ENCODE results near the gene EVPL.

EVPL gene

DNA sequence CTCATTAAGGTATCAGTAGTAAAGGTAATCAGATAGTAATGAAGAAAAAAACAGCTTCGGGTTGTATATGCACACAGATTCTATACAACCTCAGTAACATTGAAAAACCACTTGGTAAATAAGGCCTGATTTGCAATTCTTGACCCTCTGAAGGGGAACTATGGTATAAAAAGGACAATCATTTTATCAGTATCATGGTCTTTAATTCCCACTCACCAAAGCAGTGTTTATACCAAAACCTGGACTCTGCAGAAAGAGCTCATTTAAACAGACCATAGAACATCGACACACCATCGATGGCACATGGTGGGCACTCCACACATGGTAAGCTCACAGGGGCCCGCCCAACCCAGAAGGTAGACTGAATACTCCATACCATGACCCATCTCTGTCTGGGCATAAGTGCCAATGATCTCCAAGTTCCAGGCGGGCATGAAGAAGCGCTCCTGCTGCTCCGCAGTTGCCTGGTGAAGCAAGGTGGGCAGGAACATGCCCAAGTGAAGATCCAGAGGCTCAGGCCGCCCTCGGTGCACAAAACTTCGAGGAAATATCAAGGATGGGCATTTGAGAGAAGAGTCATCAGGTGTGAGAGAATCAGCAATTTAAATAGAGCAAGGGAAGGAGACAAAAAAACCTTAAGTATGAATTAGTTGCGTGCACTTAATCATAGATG lies 67.1 kb downstream of the EVPL start:
- DNase-seq (ENCODE audit: low read depth, low spot score): no peak

DNA sequence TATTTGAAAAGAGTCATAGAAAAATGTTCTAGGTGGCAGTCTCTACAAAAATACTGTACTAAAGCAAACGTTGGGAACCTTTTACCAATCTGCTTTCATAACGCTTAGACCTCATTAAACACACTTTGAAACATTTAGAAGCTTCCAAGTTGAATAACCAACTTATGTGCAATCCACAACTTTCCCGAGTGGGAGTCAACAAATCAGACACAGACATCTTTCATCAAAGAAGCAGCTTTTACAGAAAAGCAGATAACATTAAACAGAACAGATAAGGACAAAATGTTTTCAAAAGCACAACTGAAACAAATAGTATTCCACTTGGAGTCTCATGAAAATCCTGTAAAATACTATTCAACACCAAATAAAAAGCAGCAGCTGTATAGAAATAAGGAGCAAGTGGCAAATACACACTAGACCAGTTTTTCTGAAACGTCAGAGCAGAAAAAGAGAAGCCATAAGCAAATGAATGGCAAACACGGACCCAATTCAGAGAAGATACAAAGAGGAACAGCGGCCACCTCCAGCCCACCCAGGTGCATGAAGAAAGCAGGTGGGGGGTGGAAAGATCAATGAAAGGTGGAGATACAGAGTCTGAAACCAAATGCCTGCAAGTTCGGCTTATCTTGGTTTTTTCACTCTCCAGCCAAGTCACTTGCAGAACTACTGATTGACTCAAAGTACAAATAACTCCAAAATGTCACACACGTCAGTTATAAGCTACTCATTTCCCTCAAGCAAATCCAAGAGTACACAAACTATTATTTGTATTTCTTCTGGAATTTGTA lies 67.9 kb downstream of the EVPL start:
- DNase-seq (ENCODE audit: low read depth, low spot score): no peak
